ENCODE measurements around the gene VPS26C. TPM values are rescaled to one million over a fixed set of nuclear protein-coding genes. Genes with fewer than 3 reads are reported as not detected.
"Not testable (repeated sequence)": the region's sequence is repeated elsewhere in the genome, so short reads cannot be mapped to it uniquely, and the experiment has no call there.

VPS26C gene
- polyA plus RNA-seq (2011; rRNA removed) (29.5 and 32.0 TPM in 2 replicates), polyA plus RNA-seq (2017; fragmentation: RNase III; extraction: RNeasy Plus Mini Kit Qiagen cat#74134 plus additional on column Dnase treatment) (19.4 to 24.2 TPM (median 22.0 TPM) in 3 replicates), polyA minus RNA-seq (2011; rRNA and poly(A)+ RNA removed) (17.5 and 22.5 TPM in 2 replicates)
- polyA plus RNA-seq (2012; cell fraction: cytosol; rRNA removed), result 14.3 and 18.5 TPM in 2 replicates
- 12.1 and 14.2 TPM in 2 replicates for polyA plus RNA-seq (2012; cell fraction: nucleus; rRNA removed)

DNA sequence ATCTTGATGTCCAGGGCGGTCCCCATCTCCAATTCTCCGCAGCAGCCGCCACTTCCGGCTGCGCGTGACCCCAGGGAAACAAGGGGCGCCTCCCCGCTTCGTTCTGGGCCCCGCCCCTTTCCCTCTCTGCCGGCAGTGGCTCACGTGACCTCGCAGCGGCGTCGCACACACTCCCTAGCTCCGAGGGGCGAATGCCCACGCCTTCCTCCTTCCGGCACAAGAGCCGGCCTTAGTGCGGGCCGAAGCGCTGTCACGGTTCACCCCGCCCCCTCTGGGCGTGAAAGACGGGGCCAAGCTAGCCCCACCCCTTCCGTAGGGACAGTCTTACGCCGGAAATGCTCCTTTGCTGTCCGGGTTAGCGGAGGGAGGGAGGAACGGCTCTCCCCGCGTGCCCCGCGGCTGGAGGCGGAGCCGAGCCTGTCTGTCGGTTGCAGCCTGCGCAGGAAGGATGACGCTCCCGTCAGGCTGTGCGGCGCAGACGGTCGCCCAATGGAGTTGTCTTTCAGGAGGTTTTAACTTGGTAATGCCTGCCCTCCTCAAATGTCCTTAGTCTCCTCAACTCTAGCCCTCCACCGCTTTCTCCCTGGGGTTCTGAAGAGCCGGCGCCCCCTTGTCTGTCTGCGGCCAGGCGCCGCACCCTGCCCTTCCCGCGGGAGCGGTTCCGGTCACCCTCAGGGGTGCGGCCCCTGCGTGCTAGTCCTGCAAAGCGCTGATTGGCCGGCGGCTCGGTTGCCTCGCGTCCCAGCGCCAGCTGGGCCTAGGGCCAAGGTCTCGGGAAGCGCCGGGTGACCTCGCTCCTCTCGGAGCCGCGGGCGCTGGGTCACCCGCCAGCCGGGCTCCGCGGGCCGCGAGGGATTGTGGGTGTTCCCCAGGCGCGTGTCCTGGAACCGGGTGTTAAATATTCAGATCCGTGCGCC, at the start of gene VPS26C:
Gene VPS26C (minus strand): TSS at position 66 of the 917 bp plus-strand sequence. CDS start 40 bp downstream, at position 26.
- Histone ChIP-seq H3K27ac (peak within 1 kb of the TSS; percentile 91 to 96), H3K4me2 (peak within 1 kb of the TSS; percentile 86), H3K4me1 (peaks cover 8% of the 10 kb centered on the region; the same call in 1 of the 3 replicates), H3K9me3 (no peaks in the 10 kb centered on the region), H3K4me3 (peak within 1 kb of the TSS; percentile 69)
- FAIRE-seq (no peak), DNase-seq (ENCODE audit: low read depth in 1 of 2, low spot score in 1 of 2) (peak; percentile 58 to 98), ATAC-seq (peak; percentile 95)
- 1% methylated on average over 15 of the region's 86 CpGs for WGBS (ENCODE audit: missing lambda C conversion rate)
- TF ChIP-seq, protein P1, sequence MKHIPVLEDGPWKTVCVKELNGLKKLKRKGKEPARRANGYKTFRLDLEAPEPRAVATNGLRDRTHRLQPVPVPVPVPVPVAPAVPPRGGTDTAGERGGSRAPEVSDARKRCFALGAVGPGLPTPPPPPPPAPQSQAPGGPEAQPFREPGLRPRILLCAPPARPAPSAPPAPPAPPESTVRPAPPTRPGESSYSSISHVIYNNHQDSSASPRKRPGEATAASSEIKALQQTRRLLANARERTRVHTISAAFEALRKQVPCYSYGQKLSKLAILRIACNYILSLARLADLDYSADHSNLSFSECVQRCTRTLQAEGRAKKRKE (CRISPR knock-in tag; IDR thresholded peaks at IDR 0.05; ENCODE audit: low read depth), result 0 out of 2 replicates have a peak, but pooled peaks have one; percentile 61
- TF ChIP-seq NR3C1 (IDR thresholded peaks at IDR 0.05) (no peak), PHF8 (IDR thresholded peaks at IDR 0.05; ENCODE audit: borderline replicate concordance, low read depth) (peak; percentile 58; the same call in 1 of the 2 replicates), ESRRA (IDR thresholded peaks at IDR 0.05; ENCODE audit: borderline replicate concordance, low read length) (no peak), TFCP2L1 (CRISPR knock-in tag; IDR thresholded peaks at IDR 0.05) (peak; percentile 15; the same call in 1 of the 2 replicates), MAZ (IDR thresholded peaks at IDR 0.05; ENCODE audit: borderline replicate concordance, low read depth, low read length) (0 out of 2 replicates have a peak, but pooled peaks have one; percentile 33), HDAC2 (IDR thresholded peaks at IDR 0.05) (no peak), REST (IDR thresholded peaks at IDR 0.05) (no peak), GATA3 (IDR thresholded peaks at IDR 0.05; ENCODE audit: borderline replicate concordance) (peak; percentile 36; the same call in 1 of the 2 replicates), JUN (IDR thresholded peaks at IDR 0.05) (peak; percentile 61 to 83; a peak in 3 of 5 replicates), HOXB5 (CRISPR knock-in tag; IDR thresholded peaks at IDR 0.05) (no peak), FOSB (CRISPR knock-in tag; IDR thresholded peaks at IDR 0.05) (no peak), CHD4 (IDR thresholded peaks at IDR 0.05; ENCODE audit: borderline replicate concordance) (no peak), SMC3 (IDR thresholded peaks at IDR 0.05) (no peak), POLR2A (IDR thresholded peaks at IDR 0.05; ENCODE audit: low read length) (peak; percentile 45; the same call in 1 of the 2 replicates), E2F6 (IDR thresholded peaks at IDR 0.05; ENCODE audit: borderline replicate concordance, low read depth) (peak; percentile 38; the same call in 1 of the 2 replicates), BHLHE40 (IDR thresholded peaks at IDR 0.05; ENCODE audit: low read depth, low read length) (peak; percentile 64), HMGXB4 (CRISPR knock-in tag; IDR thresholded peaks at IDR 0.05; ENCODE audit: borderline replicate concordance) (no peak)
- TF ChIP-seq, protein P2, sequence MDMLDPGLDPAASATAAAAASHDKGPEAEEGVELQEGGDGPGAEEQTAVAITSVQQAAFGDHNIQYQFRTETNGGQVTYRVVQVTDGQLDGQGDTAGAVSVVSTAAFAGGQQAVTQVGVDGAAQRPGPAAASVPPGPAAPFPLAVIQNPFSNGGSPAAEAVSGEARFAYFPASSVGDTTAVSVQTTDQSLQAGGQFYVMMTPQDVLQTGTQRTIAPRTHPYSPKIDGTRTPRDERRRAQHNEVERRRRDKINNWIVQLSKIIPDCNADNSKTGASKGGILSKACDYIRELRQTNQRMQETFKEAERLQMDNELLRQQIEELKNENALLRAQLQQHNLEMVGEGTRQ (IDR thresholded peaks at IDR 0.05), result peak; percentile 94
- TF ChIP-seq, protein P3, sequence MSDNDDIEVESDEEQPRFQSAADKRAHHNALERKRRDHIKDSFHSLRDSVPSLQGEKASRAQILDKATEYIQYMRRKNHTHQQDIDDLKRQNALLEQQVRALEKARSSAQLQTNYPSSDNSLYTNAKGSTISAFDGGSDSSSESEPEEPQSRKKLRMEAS (IDR thresholded peaks at IDR 0.05), result peak; percentile 68
- TF ChIP-seq, protein P4, sequence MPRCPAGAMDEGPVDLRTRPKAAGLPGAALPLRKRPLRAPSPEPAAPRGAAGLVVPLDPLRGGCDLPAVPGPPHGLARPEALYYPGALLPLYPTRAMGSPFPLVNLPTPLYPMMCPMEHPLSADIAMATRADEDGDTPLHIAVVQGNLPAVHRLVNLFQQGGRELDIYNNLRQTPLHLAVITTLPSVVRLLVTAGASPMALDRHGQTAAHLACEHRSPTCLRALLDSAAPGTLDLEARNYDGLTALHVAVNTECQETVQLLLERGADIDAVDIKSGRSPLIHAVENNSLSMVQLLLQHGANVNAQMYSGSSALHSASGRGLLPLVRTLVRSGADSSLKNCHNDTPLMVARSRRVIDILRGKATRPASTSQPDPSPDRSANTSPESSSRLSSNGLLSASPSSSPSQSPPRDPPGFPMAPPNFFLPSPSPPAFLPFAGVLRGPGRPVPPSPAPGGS (IDR thresholded peaks at IDR 0.05), result peak; percentile 72; the same call in 1 of the 3 replicates
- ChIA-PET CTCF (interaction anchor here (0.8 to 1.4 kb wide), 2 partner anchors 16 to 97 kb away, joined by 4 to 6 read pairs; no protein-coding TSS in a partner anchor), POLR2A (interaction anchor here (0.7 to 2.5 kb wide), 12 partner anchors 8 to 296 kb away, joined by 3 to 38 read pairs (median 5); partner anchors contain the start of gene DYRK1A)

GRCh38 chr21:37316072-37316471, 48.9 kb upstream of the VPS26C start:
- H3K4me1 ChIP-seq; CTCF ChIA-PET; H3K4me3 ChIP-seq; H3K4me2 ChIP-seq; POLR2A ChIA-PET; H3K27ac ChIP-seq; DNase-seq (ENCODE audit: low read depth in 1 of 2, low spot score in 1 of 2); ATAC-seq; FAIRE-seq: not testable (repeated sequence)
- H3K9me3 ChIP-seq, result peaks cover 12% of the 10 kb centered on the region; the same call in 2 of the 3 replicates
- 15% methylated on average over 2 of the region's 2 CpGs for WGBS (ENCODE audit: missing lambda C conversion rate)
